ENCODE results near the gene SIGLEC5. TPM values are rescaled to one million over a fixed set of nuclear protein-coding genes. Genes with fewer than 3 reads are reported as not detected.

Gene SIGLEC5
- total RNA-seq, 1 donor: under 0.01 TPM

DNA sequence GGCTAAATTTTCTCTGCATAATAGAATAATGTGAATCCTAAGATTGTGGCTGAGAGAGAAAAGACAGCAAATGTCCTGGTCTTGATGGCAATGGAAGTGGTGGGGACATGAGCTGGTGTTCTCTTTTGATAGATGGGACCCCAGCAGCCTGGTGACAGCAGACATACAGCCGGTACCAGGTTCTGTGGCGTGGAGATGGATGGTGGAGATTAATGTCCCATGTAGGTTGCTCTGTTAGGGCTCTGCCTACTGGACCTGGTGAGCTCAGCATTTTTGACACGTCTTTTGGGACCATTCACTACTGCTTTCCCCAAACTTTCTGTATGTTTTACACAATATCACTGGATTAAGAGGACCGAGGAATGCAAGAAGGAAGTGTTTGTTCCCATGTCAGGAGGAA lies 24.6 kb upstream of the SIGLEC5 start:
- H3K79me2 ChIP-seq (ENCODE audit: insufficient read depth, low read length): no peaks in the 10 kb centered on the region
- no peak for DNase-seq (ENCODE audit: insufficient read length, low spot score, missing footprints)
- no peak overlapping the region for H2AFZ ChIP-seq (ENCODE audit: low read length)
- H3K27ac ChIP-seq (ENCODE audit: low read depth, low read length): no peak overlapping the region
- H3K27me3 ChIP-seq (ENCODE audit: insufficient read depth, low read length): no peaks in the 10 kb centered on the region
- no peaks in the 10 kb centered on the region for H3K9me3 ChIP-seq (ENCODE audit: low read depth, low read length)
- H4K20me1 ChIP-seq (ENCODE audit: insufficient read depth, low read length): no peaks in the 10 kb centered on the region
- H3K4me1 ChIP-seq (ENCODE audit: insufficient read depth, low read length): no peaks in the 10 kb centered on the region
- H3K4me3 ChIP-seq (ENCODE audit: insufficient read depth, low read length): no peak overlapping the region
- H3K36me3 ChIP-seq (ENCODE audit: insufficient read depth, low read length): no peaks in the 10 kb centered on the region
- H3K4me2 ChIP-seq (ENCODE audit: insufficient read depth, low read length): no peak overlapping the region
- TF ChIP-seq, protein P1, sequence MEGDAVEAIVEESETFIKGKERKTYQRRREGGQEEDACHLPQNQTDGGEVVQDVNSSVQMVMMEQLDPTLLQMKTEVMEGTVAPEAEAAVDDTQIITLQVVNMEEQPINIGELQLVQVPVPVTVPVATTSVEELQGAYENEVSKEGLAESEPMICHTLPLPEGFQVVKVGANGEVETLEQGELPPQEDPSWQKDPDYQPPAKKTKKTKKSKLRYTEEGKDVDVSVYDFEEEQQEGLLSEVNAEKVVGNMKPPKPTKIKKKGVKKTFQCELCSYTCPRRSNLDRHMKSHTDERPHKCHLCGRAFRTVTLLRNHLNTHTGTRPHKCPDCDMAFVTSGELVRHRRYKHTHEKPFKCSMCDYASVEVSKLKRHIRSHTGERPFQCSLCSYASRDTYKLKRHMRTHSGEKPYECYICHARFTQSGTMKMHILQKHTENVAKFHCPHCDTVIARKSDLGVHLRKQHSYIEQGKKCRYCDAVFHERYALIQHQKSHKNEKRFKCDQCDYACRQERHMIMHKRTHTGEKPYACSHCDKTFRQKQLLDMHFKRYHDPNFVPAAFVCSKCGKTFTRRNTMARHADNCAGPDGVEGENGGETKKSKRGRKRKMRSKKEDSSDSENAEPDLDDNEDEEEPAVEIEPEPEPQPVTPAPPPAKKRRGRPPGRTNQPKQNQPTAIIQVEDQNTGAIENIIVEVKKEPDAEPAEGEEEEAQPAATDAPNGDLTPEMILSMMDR (IDR thresholded peaks at IDR 0.05; ENCODE audit: extremely low read depth, low read depth, low read length): no peak

DNA sequence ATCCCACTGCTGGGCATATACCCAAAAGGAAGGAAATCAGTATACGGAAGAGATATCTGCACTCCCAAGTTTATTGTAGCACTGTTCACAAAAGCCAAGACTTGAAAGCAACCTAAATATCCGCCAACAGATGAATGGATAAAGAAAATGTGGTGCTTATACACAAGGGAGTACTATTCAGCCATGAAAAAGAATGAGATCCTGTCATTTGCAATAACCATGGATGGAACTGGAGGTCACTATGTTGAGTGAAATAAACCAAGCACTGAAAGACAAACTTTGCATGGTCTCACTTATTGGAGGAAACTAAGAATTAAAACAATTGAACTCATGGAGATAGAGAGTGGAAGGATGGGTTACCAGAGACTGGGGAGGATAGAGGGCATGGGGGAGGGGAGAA lies 23.0 kb upstream of the SIGLEC5 start:
- TF ChIP-seq, protein P1 (IDR thresholded peaks at IDR 0.05; ENCODE audit: extremely low read depth, low read depth, low read length): no peak
- H3K36me3 ChIP-seq (ENCODE audit: insufficient read depth, low read length): no peaks in the 10 kb centered on the region
- no peaks in the 10 kb centered on the region for H3K4me1 ChIP-seq (ENCODE audit: insufficient read depth, low read length)
- no peak overlapping the region for H3K27ac ChIP-seq (ENCODE audit: low read depth, low read length)
- H2AFZ ChIP-seq (ENCODE audit: low read length): no peak overlapping the region
- DNase-seq (ENCODE audit: insufficient read length, low spot score, missing footprints): no peak
- no peaks in the 10 kb centered on the region for H3K9me3 ChIP-seq (ENCODE audit: low read depth, low read length)
- H4K20me1 ChIP-seq (ENCODE audit: insufficient read depth, low read length): no peaks in the 10 kb centered on the region
- H3K27me3 ChIP-seq (ENCODE audit: insufficient read depth, low read length): peaks cover 3% of the 10 kb centered on the region
- H3K79me2 ChIP-seq (ENCODE audit: insufficient read depth, low read length): no peaks in the 10 kb centered on the region
- no peak overlapping the region for H3K4me2 ChIP-seq (ENCODE audit: insufficient read depth, low read length)
- H3K4me3 ChIP-seq (ENCODE audit: insufficient read depth, low read length): no peak overlapping the region

DNA sequence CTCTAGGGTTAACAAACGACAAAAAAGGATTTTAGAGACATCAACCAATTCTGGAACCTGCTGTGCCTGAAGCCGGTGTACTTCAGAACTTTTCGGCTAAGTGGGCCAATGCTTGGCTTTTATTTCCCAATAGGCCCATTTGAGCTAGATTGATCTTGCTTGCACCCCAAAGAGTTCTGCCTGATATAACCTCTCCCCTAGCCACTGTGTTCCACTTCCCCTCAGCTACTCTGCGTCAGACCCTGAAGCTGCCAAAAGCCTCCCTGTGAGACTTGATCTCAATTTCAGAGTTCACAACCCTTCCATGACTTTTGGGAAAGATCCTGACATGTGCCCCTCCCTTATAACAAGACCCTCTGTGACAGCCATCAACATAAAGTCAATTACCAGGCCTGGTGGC lies 22.1 kb upstream of the SIGLEC5 start:
- no peak for DNase-seq (ENCODE audit: insufficient read length, low spot score, missing footprints)
- H3K79me2 ChIP-seq (ENCODE audit: insufficient read depth, low read length): no peaks in the 10 kb centered on the region
- H4K20me1 ChIP-seq (ENCODE audit: insufficient read depth, low read length): no peaks in the 10 kb centered on the region
- no peaks in the 10 kb centered on the region for H3K4me1 ChIP-seq (ENCODE audit: insufficient read depth, low read length)
- no peak overlapping the region for H3K27ac ChIP-seq (ENCODE audit: low read depth, low read length)
- peaks cover 4% of the 10 kb centered on the region for H3K27me3 ChIP-seq (ENCODE audit: insufficient read depth, low read length)
- no peaks in the 10 kb centered on the region for H3K36me3 ChIP-seq (ENCODE audit: insufficient read depth, low read length)
- H2AFZ ChIP-seq (ENCODE audit: low read length): no peak overlapping the region
- TF ChIP-seq, protein P1 (IDR thresholded peaks at IDR 0.05; ENCODE audit: extremely low read depth, low read depth, low read length): no peak
- no peak overlapping the region for H3K4me3 ChIP-seq (ENCODE audit: insufficient read depth, low read length)
- no peaks in the 10 kb centered on the region for H3K9me3 ChIP-seq (ENCODE audit: low read depth, low read length)
- no peak overlapping the region for H3K4me2 ChIP-seq (ENCODE audit: insufficient read depth, low read length)

DNA sequence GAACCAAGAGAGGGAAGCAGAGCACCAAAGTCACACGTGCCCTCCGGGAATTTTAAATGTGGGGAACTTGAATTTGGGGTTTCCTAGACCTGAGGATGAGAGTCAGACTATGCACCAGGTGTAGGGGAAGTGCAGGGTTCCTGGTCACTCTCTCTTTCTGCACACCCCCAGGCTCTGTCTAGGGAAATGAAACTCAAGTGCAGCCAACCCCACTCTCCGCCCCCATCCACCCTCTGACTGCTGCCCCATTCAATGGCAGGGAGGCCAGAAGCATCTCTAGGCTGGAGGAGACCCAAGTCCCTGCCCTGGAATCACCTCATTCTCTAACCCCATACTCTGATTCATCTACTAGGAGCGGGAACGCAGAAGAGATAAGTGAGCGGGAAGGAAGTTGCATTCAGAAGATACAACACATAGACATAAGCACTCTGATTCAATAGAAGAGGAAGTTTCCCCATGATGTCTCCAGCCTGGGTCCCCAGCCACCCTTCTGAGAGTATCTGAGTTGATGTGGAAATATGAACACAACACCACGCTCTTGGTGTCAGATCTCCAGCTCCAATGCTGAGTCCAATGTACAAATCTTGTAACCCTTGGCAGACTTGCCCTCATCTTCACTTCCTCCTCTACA lies 21.1 kb upstream of the SIGLEC5 start:
- no peaks in the 10 kb centered on the region for H3K79me2 ChIP-seq (ENCODE audit: insufficient read depth, low read length)
- H3K4me1 ChIP-seq (ENCODE audit: insufficient read depth, low read length): no peaks in the 10 kb centered on the region
- no peaks in the 10 kb centered on the region for H3K9me3 ChIP-seq (ENCODE audit: low read depth, low read length)
- peaks cover 9% of the 10 kb centered on the region for H3K27me3 ChIP-seq (ENCODE audit: insufficient read depth, low read length)
- no peak overlapping the region for H2AFZ ChIP-seq (ENCODE audit: low read length)
- TF ChIP-seq, protein P1 (IDR thresholded peaks at IDR 0.05; ENCODE audit: extremely low read depth, low read depth, low read length): no peak
- H3K36me3 ChIP-seq (ENCODE audit: insufficient read depth, low read length): no peaks in the 10 kb centered on the region
- DNase-seq (ENCODE audit: insufficient read length, low spot score, missing footprints): no peak
- H3K27ac ChIP-seq (ENCODE audit: low read depth, low read length): no peak overlapping the region
- H3K4me2 ChIP-seq (ENCODE audit: insufficient read depth, low read length): no peak overlapping the region
- no peaks in the 10 kb centered on the region for H4K20me1 ChIP-seq (ENCODE audit: insufficient read depth, low read length)
- H3K4me3 ChIP-seq (ENCODE audit: insufficient read depth, low read length): no peak overlapping the region

Measured in osteoblast (primary cell).